HepG2 (cell line): ENCODE measurements around the gene CMIP. TPM values are rescaled to one million over a fixed set of nuclear protein-coding genes. Genes with fewer than 3 reads are reported as not detected.

Experiments used
- ATAC-seq: fragments of 200-7000 bp; cut with Tn5 transposase; 3 replicates; pipeline ENCODE4 v1.9.1; 2020; ENCODE audit warnings: mild to moderate bottlenecking, moderate library complexity
- BruUV-seq: library from RNA; stranded (reverse); fragments of 400-500 nt; replicated peaks from 2 replicates; lab custom pipeline; 2021; lab: Mats Ljungman, UMichigan
- CTCF ChIA-PET: fragments of 300-600 bp; formaldehyde crosslinking; extraction: SDS; loops from one replicate; lab custom pipeline; 2021; ENCODE audit warnings: low total read pairs, inconsistent platforms, low intra/inter-chr PET ratio; lab: Yijun Ruan, JAX
- POLR2A ChIA-PET: fragments of 350-600 bp; sonication (Branson Sonifier 250); formaldehyde crosslinking; loops from one replicate; lab custom pipeline; 2020; ENCODE audit warnings: antibody characterized with exemption, inconsistent platforms; lab: Yijun Ruan, JAX
- DNase-seq: peaks from one replicate; pipeline ENCODE4 v3.0.0-alpha.2; 2015; ENCODE audit warnings: low spot score
- FAIRE-seq: peaks from 3 replicates; lab custom pipeline; 2011; peaks lifted over from hg19 to GRCh38; lab: Jason Lieb, UNC
- H2AFZ ChIP-seq: one replicate; pipeline ENCODE4 v1.6.1; 2011; ENCODE audit warnings: low read length, inconsistent platforms
- H3K27ac ChIP-seq: fragments of 300-600 bp; 3 replicates; pipeline ENCODE4 v1.8.0; 2011; ENCODE audit warnings: mixed run types, mild to moderate bottlenecking, mixed read lengths, low read length, inconsistent platforms; ENCODE audit not compliant: insufficient read depth; ENCODE audit errors: extremely low read length
- H3K27me3 ChIP-seq, 2 experiments: fragments of 200-600 bp in 1 of 2; 2 replicates in 1 of 2; 3 replicates in 1 of 2; pipeline versions ENCODE4 v1.6.0 to v1.8.0; 2011; ENCODE audit warnings: low read length in 2 of 2, mild to moderate bottlenecking in 2 of 2, moderate library complexity in 2 of 2, inconsistent platforms in 1 of 2; ENCODE audit not compliant: insufficient read depth in 2 of 2, control insufficient read depth in 1 of 2
- H3K36me3 ChIP-seq, 2 experiments: fragments of 200-600 bp in 1 of 2; replicated peaks in 1 of 2; 2 replicates in 1 of 2; 3 replicates in 1 of 2; pipeline versions ENCODE4 v1.5.1 to v1.8.0; 2011; ENCODE audit warnings: low read length in 2 of 2, inconsistent platforms in 1 of 2; ENCODE audit not compliant: insufficient read depth in 2 of 2, control insufficient read depth in 1 of 2
- H3K4me1 ChIP-seq: 2 replicates; pipeline ENCODE4 v1.5.1; 2012; ENCODE audit warnings: low read length, inconsistent platforms; ENCODE audit not compliant: insufficient read depth
- H3K4me2 ChIP-seq: 2 replicates; pipeline ENCODE4 v1.6.0; 2011; ENCODE audit warnings: low read depth, low read length, inconsistent platforms
- H3K4me3 ChIP-seq, 3 experiments: fragments of 200-600 bp in 1 of 3; sonication (generic), shearing (Covaris generic) in 1 of 3; replicated peaks in 1 of 3; 2 replicates each; pipeline ENCODE4 v1.5.1; 2011 to 2016; ENCODE audit warnings: low read length in 3 of 3, inconsistent platforms in 2 of 3, low read depth in 2 of 3, mild to moderate bottlenecking in 2 of 3, control low read depth in 1 of 3, mixed read lengths in 1 of 3; ENCODE audit not compliant: insufficient read depth in 1 of 3
- H3K79me2 ChIP-seq: one replicate; pipeline ENCODE4 v1.6.1; 2011; ENCODE audit warnings: low read length, inconsistent platforms; ENCODE audit not compliant: insufficient read depth
- H3K9ac ChIP-seq: 2 replicates; pipeline ENCODE4 v1.6.0; 2011; ENCODE audit warnings: mild to moderate bottlenecking, low read depth, low read length, inconsistent platforms; ENCODE audit not compliant: insufficient read depth
- H3K9me3 ChIP-seq: 2 replicates; pipeline ENCODE4 v1.5.1; 2012; ENCODE audit warnings: mild to moderate bottlenecking, low read length
- H4K20me1 ChIP-seq: 2 replicates; pipeline ENCODE4 v1.6.0; 2011; ENCODE audit warnings: inconsistent platforms, mild to moderate bottlenecking, low read length, moderate library complexity; ENCODE audit not compliant: insufficient read depth
- CCAR2 ChIP-seq: fragments of 200-400 bp; formaldehyde crosslinking; optimal IDR thresholded peaks from 2 replicates; pipeline ENCODE3; 2018; ENCODE audit warnings: low read depth, mild to moderate bottlenecking, low read length, moderate library complexity
- EP300 ChIP-seq, 3 experiments: sonication (generic) in 1 of 3; formaldehyde crosslinking in 1 of 3; IDR thresholded peaks; 2 replicates each; pipeline versions ENCODE4 v1.5.1 to v1.6.1; 2011 to 2020; ENCODE audit warnings: low read depth in 2 of 3, low read length in 2 of 3, borderline replicate concordance in 1 of 3, improper control_type of control experiment in 1 of 3, mild to moderate bottlenecking in 1 of 3, missing genetic modification reagents in 1 of 3, moderate library complexity in 1 of 3
- MEIS2 ChIP-seq: sonication (generic); formaldehyde crosslinking; IDR thresholded peaks from 2 replicates; pipeline ENCODE4 v1.9.0; 2021; ENCODE audit warnings: mild to moderate bottlenecking, missing genetic modification reagents
- TBX2 ChIP-seq: sonication (generic); formaldehyde crosslinking; IDR thresholded peaks from 2 replicates; pipeline ENCODE4 v1.5.0; 2020; ENCODE audit warnings: missing genetic modification reagents, mild to moderate bottlenecking, borderline replicate concordance
- ZBTB33 ChIP-seq: sonication (generic); formaldehyde crosslinking; IDR thresholded peaks from 2 replicates; pipeline ENCODE4 v1.4.0; 2020; ENCODE audit warnings: missing genetic modification reagents
- ZBTB4 ChIP-seq: sonication (generic); formaldehyde crosslinking; IDR thresholded peaks from 2 replicates; pipeline ENCODE4 v1.4.0; 2020; ENCODE audit warnings: missing genetic modification reagents, mild to moderate bottlenecking, borderline replicate concordance
- ZNF17 ChIP-seq: sonication (generic); formaldehyde crosslinking; IDR thresholded peaks from 2 replicates; pipeline ENCODE4 v1.5.0; 2020; ENCODE audit warnings: mild to moderate bottlenecking, missing genetic modification reagents
- ZNF256 ChIP-seq: sonication (generic); formaldehyde crosslinking; conservative IDR thresholded peaks from 2 replicates; pipeline ENCODE4 v1.4.0; 2020; ENCODE audit warnings: missing genetic modification reagents
- ZNF281 ChIP-seq: sonication (generic); formaldehyde crosslinking; IDR thresholded peaks from 2 replicates; pipeline ENCODE4 v1.4.0; 2020; ENCODE audit warnings: missing genetic modification reagents, borderline replicate concordance
- ZNF501 ChIP-seq: sonication (generic); formaldehyde crosslinking; IDR thresholded peaks from 2 replicates; pipeline ENCODE4 v1.5.1; 2020; ENCODE audit warnings: mild to moderate bottlenecking, moderate library complexity, missing genetic modification reagents
- ZNF546 ChIP-seq: sonication (generic); formaldehyde crosslinking; conservative IDR thresholded peaks from 2 replicates; pipeline ENCODE4 v1.8.1; 2023; ENCODE audit warnings: mild to moderate bottlenecking, missing genetic modification reagents
- WGBS: methylation state at CpG from one replicate; pipeline ENCODE4 v1.1.6; 2017; ENCODE audit warnings: low lambda C conversion rate; 5-methylcytosine and 5-hydroxymethylcytosine counted together
- in situ Hi-C: cut with HindIII; loops from 2 replicates; pipeline ENCODE4 v1.10.0; 2017; ENCODE audit warnings: low pct_unique_long_range_greater_than_20kb; ENCODE audit not compliant: extremely low pct_ligation_motif_present
- intact Hi-C: fragments of 100-400 bp; cut with micrococcal nuclease; formaldehyde crosslinking; loops from one replicate; pipeline ENCODE4 v1.10.0; 2022; ENCODE audit not compliant: unreplicated experiment
- polyA plus RNA-seq, 8 experiments: library from polyadenylated mRNA; depleted of rRNA in 3 of 8; stranded (reverse) in 7 of 8; unstranded in 1 of 8; fragments of >200 nt; fragmentation: Illumina TruSeq in 4 of 8; extraction: Trizol in 4 of 8; gene quantifications; 2 replicates each; pipeline versions ENCODE4 v1.2.1 to v1.2.3, GENCODE V29; 2011 to 2016; ENCODE audit warnings: low read depth in 4 of 8, missing spikeins in 1 of 8, mixed read lengths in 1 of 8; ENCODE audit not compliant: insufficient read depth in 1 of 8
- total RNA-seq, 5 experiments: library from RNA; depleted of rRNA; stranded (reverse); fragments of >200 nt; fragmentation: Illumina TruSeq; extraction: Trizol; gene quantifications; 2 replicates each; pipeline ENCODE4 v1.2.3, GENCODE V29; 2016; ENCODE audit warnings: low read depth in 1 of 5

Gene CMIP
- total and polyA plus RNA-seq, 2 of the 13 experiments (the other 11 are each of a cell fraction or from before 2014, with no cell fraction given): 10.9 to 18.1 TPM

DNA sequence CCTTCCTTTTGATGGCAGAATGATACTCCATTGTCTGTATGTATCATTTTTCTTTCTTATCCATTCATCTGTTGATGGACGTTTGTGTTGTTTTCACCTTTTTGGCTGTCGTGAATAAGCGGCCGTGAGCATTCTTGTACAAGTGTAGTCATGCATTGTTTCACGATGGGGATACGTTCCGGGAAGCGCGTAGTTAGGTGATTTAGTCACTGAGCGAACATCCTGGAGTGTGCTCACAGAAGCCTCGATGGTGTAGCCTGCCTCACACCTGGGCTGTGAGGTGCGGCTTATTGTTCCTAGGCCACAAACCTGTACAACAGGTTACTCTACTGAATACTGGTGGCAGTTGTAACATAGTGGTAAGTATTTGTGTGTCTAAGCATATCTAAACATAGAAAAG, 136.5 kb downstream of the CMIP start:
- intact Hi-C loops (loop anchor here (5.0 kb wide), 2 partner anchors 49 to 179 kb away; no protein-coding TSS in a partner anchor), in situ Hi-C loops (no loop called here)
- H3K36me3 ChIP-seq: peaks cover 6 to 38% of the 10 kb centered on the region in 2 experiments
- H3K9me3 ChIP-seq: no peaks in the 10 kb centered on the region
- FAIRE-seq: no peak
- CTCF ChIA-PET: no interaction called here
- H4K20me1 ChIP-seq: peaks cover 53% of the 10 kb centered on the region
- TF ChIP-seq ZNF546 (CRISPR knock-in tag) (no peak), MEIS2 (no peak), CCAR2 (no peak), ZNF17 (no peak), ZNF501 (CRISPR knock-in tag) (peak; percentile 26; the same call in 1 of the 2 replicates), ZNF256 (CRISPR knock-in tag) (no peak), TBX2 (0 out of 2 replicates have a peak, but pooled peaks have one; percentile 3), ZNF281 (CRISPR knock-in tag) (no peak), EP300 (IDR thresholded peaks at IDR 0.05; ENCODE audit: low read depth in 2 of 2, low read length in 2 of 2) (no peak), EP300 (CRISPR knock-in tag; IDR thresholded peaks at IDR 0.05; ENCODE audit: borderline replicate concordance) (no peak), ZBTB4 (0 out of 2 replicates have a peak, but pooled peaks have one; percentile 0), ZBTB33 (CRISPR knock-in tag) (peak; percentile 60; the same call in 1 of the 2 replicates)
- no peak for ATAC-seq
- no peak overlapping the region for H3K9ac ChIP-seq
- peaks cover 63% of the 10 kb centered on the region for H3K79me2 ChIP-seq
- DNase-seq: no peak
- BruUV-seq: no TSS peak
- H3K27me3 ChIP-seq: no peaks in the 10 kb centered on the region
- 82% methylated on average over 12 of the region's 12 CpGs for WGBS
- H3K4me1 ChIP-seq: peaks cover 74% of the 10 kb centered on the region
- POLR2A ChIA-PET: interaction anchor here (2.5 kb wide), 1 partner anchor 32 kb away, joined by 22 read pairs; no protein-coding TSS in a partner anchor
- no peak overlapping the region for H2AFZ ChIP-seq
- H3K4me2 ChIP-seq: peak overlapping the region; percentile 21; the same call in 1 of the 2 replicates
- H3K4me3 ChIP-seq: no peak overlapping the region
- peak overlapping the region; percentile 13 for H3K27ac ChIP-seq
